DND-41 (cell line): ENCODE measurements around the gene GRID2IP.

ENCODE experiments used
- EZH2 ChIP-seq: IDR thresholded peaks from 3 replicates; pipeline ENCODE4 v1.6.1; 2012; ENCODE audit warnings: borderline replicate concordance, low read depth, mild to moderate bottlenecking, moderate library complexity, low read length, inconsistent platforms; ENCODE audit not compliant: severe bottlenecking
- TF ChIP-seq, protein P1 (sequence below): IDR thresholded peaks from 2 replicates; pipeline ENCODE4 v1.5.1; 2012; ENCODE audit warnings: borderline replicate concordance, low read length, moderate library complexity, mild to moderate bottlenecking; ENCODE audit not compliant: poor library complexity, severe bottlenecking; ENCODE audit errors: extremely low read depth

DNA sequence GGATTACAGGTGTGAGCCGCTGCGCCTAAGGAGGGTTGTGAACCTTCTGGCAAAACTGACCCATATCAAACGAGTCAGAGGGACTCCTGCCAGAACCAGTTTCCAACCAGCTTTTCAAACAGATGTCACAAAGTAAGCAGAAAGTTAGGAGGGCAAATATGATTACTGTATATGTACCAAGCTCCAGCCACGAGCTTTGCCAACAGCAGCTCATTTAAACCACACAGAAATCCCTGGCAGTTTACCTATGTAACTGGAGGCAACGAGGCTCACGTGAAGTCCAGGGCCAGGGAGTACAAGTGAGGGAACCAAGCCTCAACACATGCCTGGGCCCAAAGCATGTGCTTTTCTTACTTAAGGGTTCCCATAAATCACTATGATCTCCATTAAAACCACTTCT, 91.0 kb downstream of the GRID2IP start:
- TF ChIP-seq, protein P1, sequence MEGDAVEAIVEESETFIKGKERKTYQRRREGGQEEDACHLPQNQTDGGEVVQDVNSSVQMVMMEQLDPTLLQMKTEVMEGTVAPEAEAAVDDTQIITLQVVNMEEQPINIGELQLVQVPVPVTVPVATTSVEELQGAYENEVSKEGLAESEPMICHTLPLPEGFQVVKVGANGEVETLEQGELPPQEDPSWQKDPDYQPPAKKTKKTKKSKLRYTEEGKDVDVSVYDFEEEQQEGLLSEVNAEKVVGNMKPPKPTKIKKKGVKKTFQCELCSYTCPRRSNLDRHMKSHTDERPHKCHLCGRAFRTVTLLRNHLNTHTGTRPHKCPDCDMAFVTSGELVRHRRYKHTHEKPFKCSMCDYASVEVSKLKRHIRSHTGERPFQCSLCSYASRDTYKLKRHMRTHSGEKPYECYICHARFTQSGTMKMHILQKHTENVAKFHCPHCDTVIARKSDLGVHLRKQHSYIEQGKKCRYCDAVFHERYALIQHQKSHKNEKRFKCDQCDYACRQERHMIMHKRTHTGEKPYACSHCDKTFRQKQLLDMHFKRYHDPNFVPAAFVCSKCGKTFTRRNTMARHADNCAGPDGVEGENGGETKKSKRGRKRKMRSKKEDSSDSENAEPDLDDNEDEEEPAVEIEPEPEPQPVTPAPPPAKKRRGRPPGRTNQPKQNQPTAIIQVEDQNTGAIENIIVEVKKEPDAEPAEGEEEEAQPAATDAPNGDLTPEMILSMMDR: no peak
- TF ChIP-seq EZH2: no peak
